HFF-Myc (cell line): Measurements from ENCODE around the gene TIMM44.

Source experiments
- DNase-seq: peaks from one replicate; pipeline ENCODE4 v3.0.0-alpha.2; 2011; ENCODE audit warnings: low read depth; ENCODE audit errors: extremely low read depth
- H3K4me3 ChIP-seq: replicated peaks from 2 replicates; pipeline ENCODE4 v1.5.1; 2011; ENCODE audit warnings: low read depth, mild to moderate bottlenecking, control low read depth, low read length
- CTCF ChIP-seq: IDR thresholded peaks from 2 replicates; pipeline ENCODE4 v1.5.1; 2012; ENCODE audit warnings: mild to moderate bottlenecking, low read depth, low read length, control low read depth; ENCODE audit errors: missing control alignments

The TIMM44 gene

GRCh38 chr19:7947939-7948338 lies 4.5 kb upstream of the TIMM44 start:
- TF ChIP-seq CTCF, result no peak
- no peak for DNase-seq
- H3K4me3 ChIP-seq, result no peak overlapping the region

GRCh38 chr19:7944177-7944761 lies 803 bp upstream of the TIMM44 start:
- peak overlapping the region; percentile 96 for H3K4me3 ChIP-seq
- DNase-seq, result peak; percentile 76
- peak; percentile 81 for TF ChIP-seq CTCF

GRCh38 chr19:7942981-7943443 lies 454 bp downstream of the TIMM44 start:
- no peak for TF ChIP-seq CTCF
- no peak for DNase-seq
- H3K4me3 ChIP-seq, result peak overlapping the region; percentile 96

GRCh38 chr19:7941895-7942596 lies 1.4 kb downstream of the TIMM44 start:
- DNase-seq, result no peak
- peak overlapping the region; percentile 96 for H3K4me3 ChIP-seq
- no peak for TF ChIP-seq CTCF

GRCh38 chr19:7940841-7941240 lies 2.6 kb downstream of the TIMM44 start:
- H3K4me3 ChIP-seq, result no peak overlapping the region
- TF ChIP-seq CTCF, result no peak
- DNase-seq, result no peak

- no peak overlapping the region for H3K4me3 ChIP-seq
- DNase-seq, result no peak
- TF ChIP-seq CTCF, result no peak
Observed at GRCh38 chr19:7934766-7935165, 8.7 kb downstream of the TIMM44 start.
